WTC11 (cell line): ENCODE results near the gene RAPGEF1. TPM values are rescaled to one million over a fixed set of nuclear protein-coding genes. Genes with fewer than 3 reads are reported as not detected.

ENCODE experiments used
- ATAC-seq: fragments of 200-7000 bp; cut with Tn5 transposase; 2 replicates; pipeline ENCODE4 v1.10.0; 2021; ENCODE audit warnings: mild to moderate bottlenecking, moderate library complexity
- CTCF ChIA-PET: fragments of 300-600 bp; sonication (Branson Sonifier 250); formaldehyde crosslinking; loops from one replicate; lab custom pipeline; 2021; ENCODE audit warnings: antibody characterized with exemption; lab: Charles Lee
- POLR2A ChIA-PET: fragments of 350-600 bp; sonication (Branson Sonifier 250); formaldehyde crosslinking; loops from one replicate; lab custom pipeline; 2021; ENCODE audit warnings: antibody characterized with exemption; lab: Charles Lee
- DNase-seq: peaks from one replicate; pipeline ENCODE4 v3.0.0; 2021; ENCODE audit warnings: low spot score
- H3K27ac Mint-ChIP-seq: 2 replicates; pipeline ENCODE4 v1.8.0; 2021; ENCODE audit warnings: mixed read lengths
- H3K27me3 Mint-ChIP-seq: 2 replicates; pipeline ENCODE4 v1.8.0; 2021; ENCODE audit warnings: low read depth, mild to moderate bottlenecking, moderate library complexity, mixed read lengths
- H3K36me3 Mint-ChIP-seq: 2 replicates; pipeline ENCODE4 v1.8.0; 2021; ENCODE audit warnings: mixed read lengths
- H3K4me1 Mint-ChIP-seq: 2 replicates; pipeline ENCODE4 v1.8.0; 2022; ENCODE audit warnings: mixed read lengths
- H3K4me3 Mint-ChIP-seq: 2 replicates; pipeline ENCODE4 v1.8.0; 2021; ENCODE audit warnings: mild to moderate bottlenecking, moderate library complexity, mixed read lengths
- H3K9me3 Mint-ChIP-seq: 2 replicates; pipeline ENCODE4 v1.8.0; 2021; ENCODE audit warnings: mixed read lengths
- ATF1 ChIP-seq: sonication (generic); formaldehyde crosslinking; IDR thresholded peaks from 2 replicates; pipeline ENCODE4 v1.8.1; 2023; ENCODE audit warnings: mild to moderate bottlenecking, moderate library complexity, missing genetic modification reagents
- FOXK1 ChIP-seq: sonication (generic); formaldehyde crosslinking; IDR thresholded peaks from 2 replicates; pipeline ENCODE4 v1.8.0; 2022; ENCODE audit warnings: mild to moderate bottlenecking, moderate library complexity, missing genetic modification reagents
- HMGA2 ChIP-seq: fragments of 250-450 bp; sonication (Bioruptor Pico); IDR thresholded peaks from 2 replicates; pipeline ENCODE4 v1.4.0; 2021; ENCODE audit warnings: mild to moderate bottlenecking, moderate library complexity
- NFYB ChIP-seq: sonication (generic); formaldehyde crosslinking; conservative IDR thresholded peaks from 2 replicates; pipeline ENCODE4 v1.8.0; 2022; ENCODE audit warnings: low read depth, missing genetic modification reagents
- NR1H2 ChIP-seq: sonication (generic); formaldehyde crosslinking; IDR thresholded peaks from 2 replicates; pipeline ENCODE4 v1.9.0; 2021; ENCODE audit warnings: mild to moderate bottlenecking, moderate library complexity, missing genetic modification reagents
- TEAD1 ChIP-seq: sonication (generic); formaldehyde crosslinking; IDR thresholded peaks from 2 replicates; pipeline ENCODE4 v1.8.0; 2022; ENCODE audit warnings: mild to moderate bottlenecking, missing genetic modification reagents
- ZNF138 ChIP-seq: sonication (generic); formaldehyde crosslinking; conservative IDR thresholded peaks from 2 replicates; pipeline ENCODE4 v1.8.1; 2022; ENCODE audit warnings: mild to moderate bottlenecking, moderate library complexity, missing genetic modification reagents
- ZNF396 ChIP-seq: fragments of 250-450 bp; sonication (Bioruptor Pico); IDR thresholded peaks from 2 replicates; pipeline ENCODE4 v1.8.0; 2021; ENCODE audit warnings: mild to moderate bottlenecking, moderate library complexity, borderline replicate concordance
- total RNA-seq: library from RNA; stranded (reverse); gene quantifications from 3 replicates; pipeline ENCODE4 v1.2.3, GENCODE V29; 2021
- TF ChIP-seq, protein P1 (sequence below): fragments of 250-450 bp; sonication (Bioruptor Pico); IDR thresholded peaks from 2 replicates; pipeline ENCODE4 v2.1.2; 2022; ENCODE audit warnings: mild to moderate bottlenecking, moderate library complexity
- TF ChIP-seq, protein P2 (sequence below): sonication (generic); formaldehyde crosslinking; IDR thresholded peaks from 2 replicates; pipeline ENCODE4 v1.8.1; 2023; ENCODE audit warnings: mild to moderate bottlenecking, missing genetic modification reagents, moderate library complexity
- TF ChIP-seq, protein P3 (sequence below): sonication (generic); formaldehyde crosslinking; IDR thresholded peaks from 2 replicates; pipeline ENCODE4 v1.8.1; 2023; ENCODE audit warnings: mild to moderate bottlenecking, missing genetic modification reagents
- TF ChIP-seq, protein P4 (sequence below): sonication (generic); formaldehyde crosslinking; IDR thresholded peaks from 2 replicates; pipeline ENCODE4 v1.8.1; 2022; ENCODE audit warnings: missing genetic modification reagents, borderline replicate concordance
- TF ChIP-seq, protein P5 (sequence below): fragments of 250-450 bp; sonication (Bioruptor Pico); conservative IDR thresholded peaks from 2 replicates; pipeline ENCODE4 v1.9.0; 2021; ENCODE audit warnings: mild to moderate bottlenecking
- TF ChIP-seq, protein P6 (sequence below): sonication (generic); formaldehyde crosslinking; IDR thresholded peaks from 2 replicates; pipeline ENCODE4 v1.8.1; 2022; ENCODE audit warnings: low read depth, mild to moderate bottlenecking, moderate library complexity, missing genetic modification reagents, borderline replicate concordance
- TF ChIP-seq, protein P7 (sequence below): fragments of 250-450 bp; sonication (Bioruptor Pico); IDR thresholded peaks from 2 replicates; pipeline ENCODE4 v1.8.0; 2021; ENCODE audit warnings: mild to moderate bottlenecking

RAPGEF1 gene
- total RNA-seq, 1 experiment from 2014 or later: 66.2 TPM

DNA sequence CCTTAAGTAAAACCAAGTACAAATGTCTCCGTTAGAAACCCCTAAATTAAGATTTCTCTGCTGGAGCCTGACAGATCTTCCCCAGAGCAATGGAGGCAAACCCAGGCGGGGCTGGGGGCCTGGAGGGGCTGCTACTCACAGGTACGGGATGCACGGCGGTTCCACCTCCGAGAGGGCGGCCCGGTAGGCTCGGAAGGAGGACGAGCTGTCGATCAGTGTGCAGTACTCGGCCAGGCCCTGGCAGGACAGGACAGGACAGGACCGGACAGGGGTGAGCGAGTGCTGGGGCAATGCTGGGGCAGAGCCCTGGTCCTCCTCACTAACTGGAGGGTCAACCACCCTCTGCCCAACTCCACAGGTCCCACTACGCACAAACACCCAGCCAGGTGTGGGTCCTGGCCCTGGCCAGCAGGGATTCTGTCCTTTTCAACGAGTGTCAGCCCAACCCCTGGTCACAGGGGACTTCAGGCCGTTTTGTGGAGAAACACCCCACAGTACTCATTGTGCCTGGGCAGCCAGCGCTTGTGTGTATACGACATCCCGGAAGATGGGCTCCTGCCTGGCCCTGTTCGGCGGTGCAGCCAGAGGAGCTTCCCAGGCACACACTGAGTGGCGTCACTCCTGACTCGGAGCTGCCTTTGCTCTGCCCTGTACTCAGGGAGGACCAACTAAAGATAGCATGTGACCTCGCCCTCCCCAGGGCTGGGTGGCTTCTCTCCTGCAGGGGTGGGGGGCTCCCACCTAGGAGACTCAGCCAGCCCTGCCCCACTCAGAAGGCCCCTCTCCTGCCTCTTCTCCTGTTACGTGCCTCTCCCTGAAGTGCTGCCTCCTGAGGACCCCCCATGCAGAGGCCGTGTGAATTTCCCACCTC lies 157.2 kb downstream of the RAPGEF1 start:
- Mint-ChIP-seq H3K4me1 (no peaks in the 10 kb centered on the region), H3K4me3 (no peak overlapping the region), H3K36me3 (peaks cover 13% of the 10 kb centered on the region), H3K27me3 (no peaks in the 10 kb centered on the region), H3K9me3 (no peaks in the 10 kb centered on the region), H3K27ac (no peak overlapping the region)
- ChIA-PET POLR2A (interaction anchor here (0.5 kb wide), 1 partner anchor 232 kb away, joined by 3 read pairs; no protein-coding TSS in a partner anchor), CTCF (no interaction called here)
- no peak for ATAC-seq
- no peak for DNase-seq
- TF ChIP-seq ATF1 (CRISPR knock-in tag) (no peak), FOXK1 (CRISPR knock-in tag) (no peak), ZNF396 (no peak)
- TF ChIP-seq, protein P1, sequence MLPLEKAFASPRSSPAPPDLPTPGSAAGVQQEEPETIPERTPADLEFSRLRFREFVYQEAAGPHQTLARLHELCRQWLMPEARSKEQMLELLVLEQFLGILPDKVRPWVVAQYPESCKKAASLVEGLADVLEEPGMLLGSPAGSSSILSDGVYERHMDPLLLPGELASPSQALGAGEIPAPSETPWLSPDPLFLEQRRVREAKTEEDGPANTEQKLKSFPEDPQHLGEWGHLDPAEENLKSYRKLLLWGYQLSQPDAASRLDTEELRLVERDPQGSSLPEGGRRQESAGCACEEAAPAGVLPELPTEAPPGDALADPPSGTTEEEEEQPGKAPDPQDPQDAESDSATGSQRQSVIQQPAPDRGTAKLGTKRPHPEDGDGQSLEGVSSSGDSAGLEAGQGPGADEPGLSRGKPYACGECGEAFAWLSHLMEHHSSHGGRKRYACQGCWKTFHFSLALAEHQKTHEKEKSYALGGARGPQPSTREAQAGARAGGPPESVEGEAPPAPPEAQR (CRISPR knock-in tag): no peak

DNA sequence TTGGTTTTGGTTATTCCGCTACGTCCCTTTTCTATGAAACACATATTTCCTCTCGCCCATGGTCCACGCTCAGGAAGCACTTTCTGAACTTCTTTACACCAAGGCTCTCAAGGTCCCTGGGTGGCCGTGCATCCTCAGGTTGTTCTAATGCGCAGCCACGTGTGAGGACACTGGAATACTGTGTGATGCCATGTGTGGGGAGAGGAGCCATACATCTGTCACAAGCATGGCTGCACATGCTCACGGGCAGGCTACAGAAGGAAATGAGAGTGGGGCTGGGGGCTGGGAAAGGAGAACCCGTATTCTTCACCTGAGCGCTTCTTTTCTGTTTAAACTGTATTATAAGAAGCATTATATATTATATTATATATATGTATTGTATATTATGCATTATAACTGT lies 157.8 kb downstream of the RAPGEF1 start:
- Mint-ChIP-seq H3K27ac (no peak overlapping the region), H3K27me3 (no peaks in the 10 kb centered on the region), H3K4me3 (no peak overlapping the region), H3K36me3 (peaks cover 13% of the 10 kb centered on the region), H3K4me1 (no peaks in the 10 kb centered on the region), H3K9me3 (no peaks in the 10 kb centered on the region)
- DNase-seq: no peak
- TF ChIP-seq, protein P2, sequence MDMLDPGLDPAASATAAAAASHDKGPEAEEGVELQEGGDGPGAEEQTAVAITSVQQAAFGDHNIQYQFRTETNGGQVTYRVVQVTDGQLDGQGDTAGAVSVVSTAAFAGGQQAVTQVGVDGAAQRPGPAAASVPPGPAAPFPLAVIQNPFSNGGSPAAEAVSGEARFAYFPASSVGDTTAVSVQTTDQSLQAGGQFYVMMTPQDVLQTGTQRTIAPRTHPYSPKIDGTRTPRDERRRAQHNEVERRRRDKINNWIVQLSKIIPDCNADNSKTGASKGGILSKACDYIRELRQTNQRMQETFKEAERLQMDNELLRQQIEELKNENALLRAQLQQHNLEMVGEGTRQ: no peak
- TF ChIP-seq NFYB (CRISPR knock-in tag) (no peak), HMGA2 (CRISPR knock-in tag) (no peak), ZNF138 (CRISPR knock-in tag) (no peak), NR1H2 (no peak), TEAD1 (CRISPR knock-in tag) (no peak)
- TF ChIP-seq, protein P3, sequence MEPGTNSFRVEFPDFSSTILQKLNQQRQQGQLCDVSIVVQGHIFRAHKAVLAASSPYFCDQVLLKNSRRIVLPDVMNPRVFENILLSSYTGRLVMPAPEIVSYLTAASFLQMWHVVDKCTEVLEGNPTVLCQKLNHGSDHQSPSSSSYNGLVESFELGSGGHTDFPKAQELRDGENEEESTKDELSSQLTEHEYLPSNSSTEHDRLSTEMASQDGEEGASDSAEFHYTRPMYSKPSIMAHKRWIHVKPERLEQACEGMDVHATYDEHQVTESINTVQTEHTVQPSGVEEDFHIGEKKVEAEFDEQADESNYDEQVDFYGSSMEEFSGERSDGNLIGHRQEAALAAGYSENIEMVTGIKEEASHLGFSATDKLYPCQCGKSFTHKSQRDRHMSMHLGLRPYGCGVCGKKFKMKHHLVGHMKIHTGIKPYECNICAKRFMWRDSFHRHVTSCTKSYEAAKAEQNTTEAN (CRISPR knock-in tag): no peak
- TF ChIP-seq, protein P4, sequence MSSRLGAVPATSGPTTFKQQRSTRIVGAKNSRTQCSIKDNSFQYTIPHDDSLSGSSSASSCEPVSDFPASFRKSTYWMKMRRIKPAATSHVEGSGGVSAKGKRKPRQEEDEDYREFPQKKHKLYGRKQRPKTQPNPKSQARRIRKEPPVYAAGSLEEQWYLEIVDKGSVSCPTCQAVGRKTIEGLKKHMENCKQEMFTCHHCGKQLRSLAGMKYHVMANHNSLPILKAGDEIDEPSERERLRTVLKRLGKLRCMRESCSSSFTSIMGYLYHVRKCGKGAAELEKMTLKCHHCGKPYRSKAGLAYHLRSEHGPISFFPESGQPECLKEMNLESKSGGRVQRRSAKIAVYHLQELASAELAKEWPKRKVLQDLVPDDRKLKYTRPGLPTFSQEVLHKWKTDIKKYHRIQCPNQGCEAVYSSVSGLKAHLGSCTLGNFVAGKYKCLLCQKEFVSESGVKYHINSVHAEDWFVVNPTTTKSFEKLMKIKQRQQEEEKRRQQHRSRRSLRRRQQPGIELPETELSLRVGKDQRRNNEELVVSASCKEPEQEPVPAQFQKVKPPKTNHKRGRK (CRISPR knock-in tag): no peak
- TF ChIP-seq, protein P5, sequence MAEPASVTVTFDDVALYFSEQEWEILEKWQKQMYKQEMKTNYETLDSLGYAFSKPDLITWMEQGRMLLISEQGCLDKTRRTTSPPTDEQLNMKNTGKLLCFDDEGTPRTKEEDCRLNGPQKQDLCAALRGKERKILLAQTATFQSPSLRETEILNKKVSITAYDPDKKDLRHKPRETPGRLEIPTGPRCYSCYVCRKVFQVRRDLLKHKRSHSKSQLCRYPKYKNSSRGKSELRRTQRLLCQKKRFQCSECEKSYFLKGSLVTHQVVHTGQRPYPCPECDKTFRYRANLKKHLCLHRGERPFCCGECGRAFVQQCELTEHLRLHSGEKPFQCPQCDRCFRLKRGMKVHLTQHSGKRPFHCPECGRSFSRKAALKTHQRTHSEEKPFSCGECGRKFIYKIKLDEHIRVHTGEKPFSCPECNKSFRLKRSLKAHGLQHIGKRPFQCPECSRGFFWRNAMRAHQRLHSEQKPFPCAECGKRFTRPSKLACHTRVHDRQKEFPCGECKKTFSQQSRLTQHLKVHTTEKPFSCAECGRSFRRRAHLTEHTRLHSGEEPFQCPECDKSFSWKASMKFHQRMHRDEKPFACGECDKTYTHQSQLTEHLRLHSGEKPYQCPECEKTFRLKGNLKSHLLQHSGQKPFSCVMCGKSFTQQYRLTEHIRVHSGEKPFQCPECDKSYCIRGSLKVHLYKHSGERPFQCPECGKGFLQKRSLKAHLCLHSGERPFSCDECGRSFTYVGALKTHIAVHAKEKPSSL (CRISPR knock-in tag): no peak
- TF ChIP-seq, protein P6, sequence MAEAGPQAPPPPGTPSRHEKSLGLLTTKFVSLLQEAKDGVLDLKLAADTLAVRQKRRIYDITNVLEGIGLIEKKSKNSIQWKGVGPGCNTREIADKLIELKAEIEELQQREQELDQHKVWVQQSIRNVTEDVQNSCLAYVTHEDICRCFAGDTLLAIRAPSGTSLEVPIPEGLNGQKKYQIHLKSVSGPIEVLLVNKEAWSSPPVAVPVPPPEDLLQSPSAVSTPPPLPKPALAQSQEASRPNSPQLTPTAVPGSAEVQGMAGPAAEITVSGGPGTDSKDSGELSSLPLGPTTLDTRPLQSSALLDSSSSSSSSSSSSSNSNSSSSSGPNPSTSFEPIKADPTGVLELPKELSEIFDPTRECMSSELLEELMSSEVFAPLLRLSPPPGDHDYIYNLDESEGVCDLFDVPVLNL (CRISPR knock-in tag): no peak
- TF ChIP-seq, protein P7, sequence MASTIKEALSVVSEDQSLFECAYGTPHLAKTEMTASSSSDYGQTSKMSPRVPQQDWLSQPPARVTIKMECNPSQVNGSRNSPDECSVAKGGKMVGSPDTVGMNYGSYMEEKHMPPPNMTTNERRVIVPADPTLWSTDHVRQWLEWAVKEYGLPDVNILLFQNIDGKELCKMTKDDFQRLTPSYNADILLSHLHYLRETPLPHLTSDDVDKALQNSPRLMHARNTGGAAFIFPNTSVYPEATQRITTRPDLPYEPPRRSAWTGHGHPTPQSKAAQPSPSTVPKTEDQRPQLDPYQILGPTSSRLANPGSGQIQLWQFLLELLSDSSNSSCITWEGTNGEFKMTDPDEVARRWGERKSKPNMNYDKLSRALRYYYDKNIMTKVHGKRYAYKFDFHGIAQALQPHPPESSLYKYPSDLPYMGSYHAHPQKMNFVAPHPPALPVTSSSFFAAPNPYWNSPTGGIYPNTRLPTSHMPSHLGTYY (CRISPR knock-in tag): no peak
- ChIA-PET CTCF (no interaction called here), POLR2A (no interaction called here)
- ATAC-seq: no peak
